Spleen (tissue), 11 donors: Measurements from ENCODE around the gene CHCHD3. TPM values are rescaled to one million over a fixed set of nuclear protein-coding genes. Genes with fewer than 3 reads are reported as not detected.

Experiments
- DNase-seq: peaks from one replicate; pipeline ENCODE4 v3.0.0-alpha.2; 2020
- H3K27ac ChIP-seq, 8 donors: fragments of 200-600 bp; sonication (generic) in 7 of 8; 1 replicate in 4 of 8; 2 replicates in 4 of 8; pipeline versions ENCODE4 v1.5.0 to v1.8.0; 2016 to 2021; ENCODE audit warnings: inconsistent platforms in 4 of 8, mild to moderate bottlenecking in 4 of 8, moderate library complexity in 1 of 8
- H3K27me3 ChIP-seq, 7 donors: fragments of 200-600 bp; sonication (generic) in 6 of 7; replicated peaks in 1 of 7; 1 replicate in 4 of 7; 2 replicates in 3 of 7; pipeline versions ENCODE4 v1.5.0 to v1.8.0; 2016 to 2021; ENCODE audit warnings: inconsistent platforms in 3 of 7, mild to moderate bottlenecking in 1 of 7
- H3K36me3 ChIP-seq, 6 donors: fragments of 200-600 bp; sonication (generic) in 5 of 6; 1 replicate in 4 of 6; 2 replicates in 2 of 6; pipeline versions ENCODE4 v1.5.0 to v1.8.0; 2016 to 2021; ENCODE audit warnings: inconsistent platforms in 2 of 6
- H3K4me1 ChIP-seq, 6 donors: fragments of 200-600 bp; sonication (generic) in 5 of 6; 1 replicate in 3 of 6; 2 replicates in 3 of 6; pipeline versions ENCODE4 v1.5.0 to v1.8.0; 2016 to 2021; ENCODE audit warnings: inconsistent platforms in 3 of 6
- H3K4me3 ChIP-seq, 8 donors: fragments of 200-600 bp; sonication (generic) in 7 of 8; 1 replicate in 4 of 8; 2 replicates in 4 of 8; pipeline versions ENCODE4 v1.5.0 to v1.8.0; 2016 to 2021; ENCODE audit warnings: inconsistent platforms in 4 of 8, mild to moderate bottlenecking in 4 of 8, moderate library complexity in 2 of 8
- H3K9me3 ChIP-seq, 8 donors: fragments of 200-600 bp; sonication (generic) in 7 of 8; 1 replicate in 4 of 8; 2 replicates in 4 of 8; pipeline versions ENCODE4 v1.5.0 to v1.8.0; 2016 to 2021; ENCODE audit warnings: inconsistent platforms in 4 of 8
- CTCF ChIP-seq, 11 experiments: fragments of 200-600 bp in 7 of 11; fragments of 450-650 bp in 4 of 11; sonication (generic) in 4 of 11; IDR thresholded peaks in 8 of 11; conservative IDR thresholded peaks in 3 of 11; 1 replicate in 7 of 11; 2 replicates in 4 of 11; pipeline versions ENCODE4 v1.4.0 to v1.8.0; 2016 to 2021; ENCODE audit warnings: antibody characterized with exemption in 11 of 11, inconsistent platforms in 4 of 11, mild to moderate bottlenecking in 1 of 11
- POLR2A ChIP-seq, 3 donors: fragments of 450-650 bp; IDR thresholded peaks; one replicate each; pipeline ENCODE4 v1.5.1; 2017; ENCODE audit warnings: antibody characterized with exemption in 3 of 3, mild to moderate bottlenecking in 1 of 3
- POLR2AphosphoS5 ChIP-seq, 3 donors: sonication (generic); formaldehyde crosslinking; IDR thresholded peaks; one replicate each; pipeline ENCODE4 v1.5.1; 2017; ENCODE audit warnings: antibody characterized with exemption in 3 of 3
- WGBS, 5 donors: extraction: QIAGEN DNeasy Blood & Tissue Kit in 3 of 5; methylation state at CpG; one replicate each; pipeline versions ENCODE4 v1.1.5 to v1.1.7; 2013 to 2018; 5-methylcytosine and 5-hydroxymethylcytosine counted together
- intact Hi-C: fragments of 100-400 bp; cut with DNase I; formaldehyde crosslinking; loops from one replicate; pipeline ENCODE4 v1.15.0; 2023; ENCODE audit warnings: low total_unique reads
- polyA plus RNA-seq, 3 donors: library from polyadenylated mRNA; stranded (reverse); fragments of 200-250 nt; gene quantifications; one replicate each; pipeline ENCODE4 v1.2.1, GENCODE V29; 2013
- total RNA-seq, 7 donors: library from RNA; depleted of rRNA in 3 of 7; stranded (reverse); fragments of >200 nt in 3 of 7; fragmentation: NEBNext Ultra II Directional in 4 of 7; extraction: Animal tissue kit (Norgen Biotek cat#: 25700) in 4 of 7; gene quantifications; one replicate each; pipeline versions ENCODE4 v1.1.0 to v1.2.1, GENCODE V29; 2016 to 2021
- donor health status: healthy with polysubstance abuse.
- donor health status: DM: no; HTN: no; CAD: no; lungs with moderate emphysema.
- donor health status: DM: no; HTN: no; CAD: no.
- donor health status: Bipolar disorder and iron deficiency.
- donor health status: healthy.
- donor health status: DM: no; HTN: no; CAD: no.
- donor health status: DM: yes; HTN: yes; CAD: no.

The CHCHD3 gene
- total and polyA plus RNA-seq, 10 donors: 18.6 to 60.3 (median 38.8) TPM

GRCh38 chr7:132956556-132956955 lies 125.3 kb downstream of the CHCHD3 start:
- intact Hi-C loops: no loop called here
- 78 to 89% (median 85%) methylated on average over 2 of the region's 2 CpGs for WGBS, 5 donors
- Histone ChIP-seq H3K27me3 (no peaks in the 10 kb centered on the region), H3K9me3 (no peaks in the 10 kb centered on the region), H3K36me3 (peaks cover 0 to 12% (median 0%) of the 10 kb centered on the region in 6 donors), H3K4me3 (no peak overlapping the region), H3K27ac (no peak overlapping the region), H3K4me1 (no peaks in the 10 kb centered on the region)
- no peak for TF ChIP-seq POLR2A (IDR thresholded peaks at IDR 0.05)
- TF ChIP-seq CTCF (IDR thresholded peaks at IDR 0.05 in 8 of 11, conservative IDR thresholded peaks at IDR 0.05 in 3 of 11): no peak
- TF ChIP-seq POLR2AphosphoS5 (IDR thresholded peaks at IDR 0.05): no peak
- no peak for DNase-seq

GRCh38 chr7:132953468-132953867 lies 128.4 kb downstream of the CHCHD3 start:
- no peaks in the 10 kb centered on the region for H3K4me1 ChIP-seq
- H3K9me3 ChIP-seq: no peaks in the 10 kb centered on the region
- no peak overlapping the region for H3K27ac ChIP-seq
- no peak for DNase-seq
- H3K4me3 ChIP-seq: no peak overlapping the region
- TF ChIP-seq CTCF (IDR thresholded peaks at IDR 0.05 in 8 of 11, conservative IDR thresholded peaks at IDR 0.05 in 3 of 11): no peak
- H3K36me3 ChIP-seq: peaks cover 0 to 17% (median 0%) of the 10 kb centered on the region in 6 donors
- intact Hi-C loops: no loop called here
- WGBS, 5 donors: 90 to 98% (median 97%) methylated on average over 2 of the region's 2 CpGs
- no peaks in the 10 kb centered on the region for H3K27me3 ChIP-seq

GRCh38 chr7:132950725-132951124 lies 131.2 kb downstream of the CHCHD3 start:
- intact Hi-C loops: no loop called here

GRCh38 chr7:132947011-132947410 lies 134.9 kb downstream of the CHCHD3 start:
- WGBS, 5 donors: 96 to 99% (median 97%) methylated on average over 1 of the region's 1 CpG
- intact Hi-C loops: no loop called here

More at GRCh38 chr7:132950725-132951124, 131.2 kb downstream of the CHCHD3 start:
- TF ChIP-seq POLR2A (IDR thresholded peaks at IDR 0.05) (no peak), POLR2AphosphoS5 (IDR thresholded peaks at IDR 0.05) (no peak), CTCF (IDR thresholded peaks at IDR 0.05 in 8 of 11, conservative IDR thresholded peaks at IDR 0.05 in 3 of 11) (no peak)
- 95 to 100% (median 97%) methylated on average over 1 of the region's 1 CpG for WGBS, 5 donors
- no peak for DNase-seq
- Histone ChIP-seq H3K27me3 (no peaks in the 10 kb centered on the region), H3K36me3 (peaks cover 0 to 17% (median 0%) of the 10 kb centered on the region in 6 donors), H3K9me3 (no peaks in the 10 kb centered on the region), H3K4me3 (no peak overlapping the region), H3K4me1 (no peaks in the 10 kb centered on the region), H3K27ac (no peak overlapping the region)

More at GRCh38 chr7:132947011-132947410, 134.9 kb downstream of the CHCHD3 start:
- no peaks in the 10 kb centered on the region for H3K27me3 ChIP-seq
- H3K9me3 ChIP-seq: no peaks in the 10 kb centered on the region
- TF ChIP-seq CTCF (IDR thresholded peaks at IDR 0.05 in 8 of 11, conservative IDR thresholded peaks at IDR 0.05 in 3 of 11) (no peak), POLR2AphosphoS5 (IDR thresholded peaks at IDR 0.05) (no peak), POLR2A (IDR thresholded peaks at IDR 0.05) (no peak)
- no peak overlapping the region for H3K27ac ChIP-seq
- H3K4me3 ChIP-seq: no peak overlapping the region
- peaks cover 0 to 5% (median 0%) of the 10 kb centered on the region in 6 donors for H3K36me3 ChIP-seq
- DNase-seq: no peak
- H3K4me1 ChIP-seq: no peaks in the 10 kb centered on the region
